Small intestine (tissue), 7 donors: ENCODE measurements around the gene VPS33A. TPM values are rescaled to one million over a fixed set of nuclear protein-coding genes. Genes with fewer than 3 reads are reported as not detected.
"Not testable (repeated sequence)": the region's sequence is repeated elsewhere in the genome, so short reads cannot be mapped to it uniquely, and the experiment has no call there.

Experiments
- DNase-seq, 2 donors: peaks; one replicate each; pipeline versions ENCODE4 v3.0.0 to v3.0.0-alpha.2; 2013
- FAIRE-seq: peaks from 2 replicates; lab custom pipeline; 2012; peaks lifted over from hg19 to GRCh38; lab: Jason Lieb, UNC
- H3K27ac ChIP-seq, 3 donors: one replicate each; pipeline ENCODE4 v1.5.1; 2013; ENCODE audit warnings: low read length in 2 of 3, mild to moderate bottlenecking in 2 of 3, control low read depth in 1 of 3, inconsistent platforms in 1 of 3, low read depth in 1 of 3, moderate library complexity in 1 of 3
- H3K27me3 ChIP-seq, 3 donors: one replicate each; pipeline ENCODE4 v1.6.1; 2013; ENCODE audit warnings: low read length in 3 of 3, inconsistent platforms in 1 of 3; ENCODE audit not compliant: control insufficient read depth in 3 of 3, insufficient read depth in 3 of 3
- H3K36me3 ChIP-seq, 3 donors: one replicate each; pipeline ENCODE4 v1.6.1; 2013; ENCODE audit warnings: low read length in 3 of 3, inconsistent platforms in 1 of 3, low read depth in 1 of 3, mild to moderate bottlenecking in 1 of 3, moderate library complexity in 1 of 3; ENCODE audit not compliant: control insufficient read depth in 3 of 3, insufficient read depth in 2 of 3
- H3K4me1 ChIP-seq, 3 donors: one replicate each; pipeline ENCODE4 v1.6.1; 2013; ENCODE audit warnings: low read length in 2 of 3, inconsistent platforms in 1 of 3, low read depth in 1 of 3, mild to moderate bottlenecking in 1 of 3, moderate library complexity in 1 of 3; ENCODE audit not compliant: control insufficient read depth in 3 of 3, insufficient read depth in 2 of 3
- H3K4me3 ChIP-seq, 3 donors: one replicate each; pipeline ENCODE4 v1.5.1; 2013; ENCODE audit warnings: low read length in 3 of 3, control low read depth in 1 of 3, inconsistent platforms in 1 of 3, low read depth in 1 of 3, mild to moderate bottlenecking in 1 of 3, moderate library complexity in 1 of 3
- H3K9me3 ChIP-seq, 2 donors: one replicate each; pipeline ENCODE4 v1.6.1; 2013; ENCODE audit warnings: low read depth in 1 of 2, low read length in 1 of 2; ENCODE audit not compliant: control insufficient read depth in 2 of 2, insufficient read depth in 1 of 2
- WGBS, 3 donors: extraction: QIAGEN DNeasy Blood & Tissue Kit; methylation state at CpG; one replicate each; pipeline ENCODE4 v1.1.7; 2013; 5-methylcytosine and 5-hydroxymethylcytosine counted together
- polyA plus RNA-seq, 4 donors: library from polyadenylated mRNA; stranded (reverse) in 3 of 4; unstranded in 1 of 4; fragments of 200-250 nt in 3 of 4; fragments of 120-200 nt in 1 of 4; gene quantifications; one replicate each; pipeline versions ENCODE4 v1.2.1 to v1.2.3, GENCODE V29; 2013
- donor health status: healthy with polysubstance abuse.
- donor health status: control.
- donor health status: control.
- donor health status: Bipolar disorder and iron deficiency.
- donor health status: healthy.

Gene VPS33A
- polyA plus RNA-seq, 4 donors, result 9.4 to 19.6 (median 16.6) TPM

GRCh38 chr12:122206111-122206881 lies 60.0 kb downstream of the VPS33A start:
- WGBS, 3 donors, result 55 to 73% (median 57%) methylated on average over 27 of the region's 27 CpGs
- Histone ChIP-seq H3K27me3 (peaks cover 2 to 32% (median 7%) of the 10 kb centered on the region in 3 donors), H3K4me3 (no peak overlapping the region), H3K9me3 (no peaks in the 10 kb centered on the region), H3K36me3 (peaks cover 13 to 48% (median 13%) of the 10 kb centered on the region in 3 donors), H3K4me1 (peaks cover 0 to 8% (median 2%) of the 10 kb centered on the region in 3 donors), H3K27ac (no peak overlapping the region)
- DNase-seq (no peak), FAIRE-seq (no peak)

- 34 to 45% (median 45%) methylated on average over 20 to 23 of the region's 23 CpGs for WGBS, 3 donors
- peaks cover 2 to 35% (median 7%) of the 10 kb centered on the region in 3 donors for H3K27me3 ChIP-seq
- H3K36me3 ChIP-seq, result peaks cover 13 to 39% (median 13%) of the 10 kb centered on the region in 3 donors
- DNase-seq (no peak), FAIRE-seq (no peak)
- no peak overlapping the region for H3K27ac ChIP-seq
- no peaks in the 10 kb centered on the region for H3K9me3 ChIP-seq
- no peak overlapping the region for H3K4me3 ChIP-seq
- peaks cover 0 to 18% (median 2%) of the 10 kb centered on the region in 3 donors for H3K4me1 ChIP-seq
Measured at GRCh38 chr12:122205053-122205925, 61.0 kb downstream of the VPS33A start.

GRCh38 chr12:122204167-122205052 lies 61.9 kb downstream of the VPS33A start:
- H3K4me1 ChIP-seq, result peaks cover 0 to 22% (median 2%) of the 10 kb centered on the region in 3 donors
- peaks cover 6 to 35% (median 7%) of the 10 kb centered on the region in 3 donors for H3K27me3 ChIP-seq
- H3K4me3 ChIP-seq, result peak overlapping the region in 1 of 3 donors; percentile 64
- no peaks in the 10 kb centered on the region for H3K9me3 ChIP-seq
- H3K27ac ChIP-seq, result no peak overlapping the region
- H3K36me3 ChIP-seq, result peaks cover 13 to 35% (median 13%) of the 10 kb centered on the region in 3 donors
- FAIRE-seq, result no peak
- WGBS, 3 donors, result 10 to 22% (median 15%) methylated on average over 27 to 71 of the region's 71 CpGs
- DNase-seq, result peak in 1 of 2 donors; percentile 36

- Histone ChIP-seq H3K27me3 (peaks cover 6 to 35% (median 7%) of the 10 kb centered on the region in 3 donors), H3K36me3 (peaks cover 10 to 28% (median 12%) of the 10 kb centered on the region in 3 donors), H3K4me1 (peaks cover 0 to 22% (median 2%) of the 10 kb centered on the region in 3 donors), H3K4me3 (peak within 1 kb of the TSS; percentile 20 to 64 (median 26)), H3K9me3 (no peaks in the 10 kb centered on the region), H3K27ac (no peak within 1 kb of the TSS)
- FAIRE-seq, result no peak
- WGBS, 3 donors, result 0% methylated on average over 54 to 104 of the region's 104 CpGs
- peak; percentile 74 to 85 for DNase-seq
Measured at GRCh38 chr12:122203301-122204166, 62.8 kb downstream of the VPS33A start, which contains the start of gene B3GNT4. Gene B3GNT4, plus strand, starts transcription at chr12:122203709. Its CDS starts 910 bp downstream, at chr12:122204619.

GRCh38 chr12:122202811-122203210 lies 63.5 kb downstream of the VPS33A start:
- not testable (repeated sequence) for DNase-seq, H3K27ac ChIP-seq, FAIRE-seq, H3K9me3 ChIP-seq
- Histone ChIP-seq H3K4me3 (peak overlapping the region in 2 of 3 donors; percentile 20 to 64), H3K27me3 (peaks cover 6 to 35% (median 7%) of the 10 kb centered on the region in 3 donors), H3K4me1 (peaks cover 0 to 22% (median 2%) of the 10 kb centered on the region in 3 donors), H3K36me3 (peaks cover 2 to 22% (median 9%) of the 10 kb centered on the region in 3 donors)
- 65 to 72% (median 70%) methylated on average over 19 of the region's 19 CpGs for WGBS, 3 donors

- 92 to 94% (median 92%) methylated on average over 6 of the region's 6 CpGs for WGBS, 3 donors
- H3K27me3 ChIP-seq, result peaks cover 6 to 35% (median 7%) of the 10 kb centered on the region in 3 donors
Measured at GRCh38 chr12:122202017-122202416, 64.3 kb downstream of the VPS33A start.

GRCh38 chr12:122201381-122201780 lies 64.9 kb downstream of the VPS33A start:
- Histone ChIP-seq H3K27ac (no peak overlapping the region), H3K27me3 (peaks cover 6 to 35% (median 7%) of the 10 kb centered on the region in 3 donors), H3K4me3 (no peak overlapping the region), H3K9me3 (no peaks in the 10 kb centered on the region), H3K36me3 (peaks cover 0 to 10% (median 0%) of the 10 kb centered on the region in 3 donors), H3K4me1 (peaks cover 0 to 22% (median 2%) of the 10 kb centered on the region in 3 donors)
- 77 to 93% (median 91%) methylated on average over 5 of the region's 5 CpGs for WGBS, 3 donors
- FAIRE-seq (no peak), DNase-seq (no peak)

More at GRCh38 chr12:122202017-122202416, 64.3 kb downstream of the VPS33A start:
- no peak overlapping the region for H3K4me3 ChIP-seq
- H3K9me3 ChIP-seq, result no peaks in the 10 kb centered on the region
- H3K36me3 ChIP-seq, result peaks cover 0 to 16% (median 1%) of the 10 kb centered on the region in 3 donors
- FAIRE-seq (no peak), DNase-seq (no peak)
- H3K4me1 ChIP-seq, result peaks cover 0 to 22% (median 2%) of the 10 kb centered on the region in 3 donors
- no peak overlapping the region for H3K27ac ChIP-seq
